ENCODE measurements around the gene SERTM2.
"Not testable (repeated sequence)": the region's sequence is repeated elsewhere in the genome, so short reads cannot be mapped to it uniquely, and the experiment has no call there.

Gene SERTM2
- total RNA-seq: 0 reads per million in 2 donors

DNA sequence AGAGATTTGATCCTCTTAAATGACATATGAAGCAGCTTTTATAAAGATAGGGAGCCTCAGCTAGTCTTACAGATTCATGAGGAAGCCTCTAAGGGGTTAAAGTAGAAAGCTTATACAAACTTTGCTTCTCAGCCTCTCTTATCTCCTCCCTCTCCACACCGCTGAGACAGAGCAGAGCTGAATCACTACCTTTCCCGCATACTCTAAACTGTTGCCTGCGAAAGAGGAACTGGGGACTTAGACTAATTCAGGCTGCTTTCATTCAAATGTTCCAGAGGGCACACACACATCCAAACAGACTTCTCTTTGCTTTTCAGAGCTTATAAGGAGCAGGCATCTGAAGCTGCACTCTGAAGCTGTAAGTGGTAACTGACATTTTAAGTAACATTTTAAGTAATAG lies at the start of gene SERTM2:
Gene SERTM2 (plus strand): TSS at position 169 of the 400 bp plus-strand sequence. CDS start 7,213 bp downstream, outside the sequence.
- DNase-seq: no peak

DNA sequence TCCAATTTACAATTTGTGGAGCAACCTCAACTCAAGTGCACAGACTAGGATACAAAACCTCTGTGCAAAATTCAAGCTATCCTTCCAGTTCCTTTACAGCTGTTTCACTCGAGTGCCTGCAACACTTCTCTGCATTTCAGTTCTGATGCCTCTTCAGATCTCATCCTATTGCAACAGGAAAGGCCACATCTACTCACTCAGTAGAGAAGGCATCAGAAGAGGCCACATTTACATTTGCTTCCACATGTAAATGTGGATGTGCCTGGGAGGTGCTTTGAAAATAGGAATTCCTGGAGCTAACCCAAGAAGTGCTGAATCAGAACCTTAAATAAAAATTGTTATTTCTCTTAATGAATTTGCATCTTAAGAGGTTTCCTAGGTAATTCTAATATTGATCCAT lies 45.8 kb upstream of the SERTM2 start:
- DNase-seq: no peak

DNA sequence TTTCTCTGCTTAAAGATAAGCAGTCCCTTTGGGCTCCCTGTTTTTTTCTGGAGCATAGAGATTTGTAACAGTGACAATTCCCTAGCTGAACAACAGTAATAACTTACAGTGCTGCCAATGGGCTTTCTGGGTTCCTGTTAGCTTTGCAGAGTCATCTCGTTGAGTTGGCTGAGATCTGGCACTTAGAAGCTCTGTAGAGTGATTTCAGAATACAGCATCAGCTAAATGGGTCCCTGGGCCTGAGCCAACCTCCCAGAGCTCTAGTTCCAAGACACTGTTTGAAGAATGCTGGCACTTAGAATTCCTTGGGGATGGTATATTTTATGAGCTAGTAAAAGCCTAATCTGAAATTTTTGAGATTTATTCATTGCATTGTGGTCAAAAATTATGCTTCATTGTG lies 43.5 kb upstream of the SERTM2 start:
- DNase-seq: no peak

DNA sequence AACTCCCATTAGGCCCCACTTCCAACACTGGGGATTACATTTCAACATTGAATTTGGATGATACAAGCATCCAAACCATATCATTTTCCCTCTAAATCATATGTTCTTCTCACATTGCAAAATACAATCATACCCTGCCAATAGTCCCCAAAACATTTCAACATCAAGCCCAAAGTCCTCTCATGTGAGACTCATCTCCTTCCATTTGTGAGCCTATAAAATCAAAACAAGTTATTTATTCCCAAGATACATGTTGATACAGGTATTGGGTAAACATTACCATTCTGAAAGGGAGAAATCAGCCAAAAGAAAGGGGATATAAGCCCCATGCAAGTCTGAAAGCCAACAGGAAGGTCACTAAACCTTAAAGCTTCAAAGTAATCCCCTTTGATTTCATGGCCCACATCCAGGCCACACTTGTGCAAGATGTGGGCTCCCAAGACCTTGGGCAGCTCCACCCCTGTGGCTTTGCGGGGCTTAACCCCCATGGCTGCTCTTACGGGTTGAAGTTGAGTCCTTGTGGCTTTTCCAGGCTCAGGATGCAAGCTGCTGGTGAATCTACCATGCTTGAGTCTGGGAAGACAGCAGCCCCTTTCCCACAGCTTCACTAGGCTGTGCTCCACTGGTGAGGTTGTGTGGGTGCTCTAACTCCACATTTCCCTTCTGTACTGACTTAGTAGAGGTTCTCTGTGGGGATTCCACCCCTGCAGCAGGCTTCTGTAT lies 40.6 kb upstream of the SERTM2 start:
- DNase-seq: no peak

DNA sequence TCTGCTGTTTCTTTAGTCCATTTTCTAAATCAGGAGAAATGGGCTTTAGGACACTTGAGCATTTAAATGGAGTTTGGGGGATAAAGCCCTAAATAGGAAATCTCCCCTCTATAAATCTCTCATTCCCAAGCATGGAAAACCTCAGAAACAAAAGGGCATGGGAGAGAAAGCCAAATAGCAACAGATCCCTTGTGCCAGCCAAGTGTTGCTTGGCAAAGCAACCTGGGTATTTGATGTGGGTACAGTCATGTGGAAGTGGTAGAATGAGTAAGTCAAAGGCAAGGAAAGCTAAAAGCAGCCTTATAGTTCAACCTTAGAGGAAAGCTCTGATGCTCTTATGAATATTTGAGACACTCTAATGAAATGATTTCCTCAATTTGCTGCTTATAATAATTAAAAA lies 29.5 kb upstream of the SERTM2 start:
- no peak for DNase-seq

DNA sequence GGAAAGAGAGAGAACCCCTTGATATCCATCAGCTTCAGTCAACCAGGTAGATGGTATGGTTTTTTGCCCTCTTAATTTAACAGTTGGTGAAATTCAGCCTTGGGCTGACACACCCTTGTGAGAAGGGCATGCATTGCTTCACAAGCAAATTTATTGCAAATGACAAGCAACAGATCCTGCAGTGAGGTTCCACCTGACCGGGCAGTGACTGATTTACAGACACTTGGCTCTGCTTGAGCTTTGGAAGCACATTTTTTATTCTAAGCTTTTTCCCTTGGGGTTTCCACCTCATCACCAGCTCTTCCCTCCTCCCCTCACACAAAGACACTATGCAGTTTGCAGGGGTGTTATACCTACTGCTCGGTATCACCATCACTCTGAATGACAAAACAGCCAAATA lies 28.3 kb upstream of the SERTM2 start:
- no peak for DNase-seq

DNA sequence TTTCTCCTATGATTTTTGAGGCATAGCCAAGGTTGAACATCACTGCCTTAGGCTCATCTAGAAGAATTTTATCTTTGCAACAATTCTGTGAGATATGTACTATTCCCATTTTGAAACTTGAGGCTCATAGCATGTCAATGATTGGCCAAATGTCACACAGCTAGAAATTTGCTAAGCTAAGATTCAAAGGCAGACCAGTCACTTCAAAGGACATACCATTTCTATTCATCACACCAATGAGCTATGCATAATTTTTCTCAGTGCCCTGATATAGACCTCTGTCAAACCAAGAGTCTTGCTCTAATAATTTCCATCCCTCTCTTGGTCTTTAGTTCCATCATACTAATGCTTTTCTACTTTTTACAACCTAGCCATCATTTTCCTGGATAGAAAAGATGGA lies 27.6 kb upstream of the SERTM2 start:
- DNase-seq: no peak

DNA sequence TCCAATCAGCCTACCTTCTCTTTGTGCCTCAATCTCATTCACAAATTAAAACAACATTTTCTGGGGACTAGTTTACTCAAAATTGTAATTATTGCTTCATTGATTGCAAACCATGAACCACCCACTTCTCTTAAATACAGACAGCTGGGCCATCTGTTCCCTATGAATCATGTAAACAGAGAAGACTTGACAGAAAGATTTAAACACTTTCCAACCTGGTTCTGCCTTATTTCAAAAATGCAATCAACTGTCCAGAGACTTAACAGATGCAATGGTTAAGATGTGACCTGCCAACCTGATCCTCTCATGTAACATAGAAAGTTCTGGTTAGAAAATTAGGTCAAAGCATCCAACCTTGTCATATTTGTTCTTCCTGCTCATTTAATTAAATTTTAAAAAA lies 20.8 kb upstream of the SERTM2 start:
- no peak for DNase-seq

DNA sequence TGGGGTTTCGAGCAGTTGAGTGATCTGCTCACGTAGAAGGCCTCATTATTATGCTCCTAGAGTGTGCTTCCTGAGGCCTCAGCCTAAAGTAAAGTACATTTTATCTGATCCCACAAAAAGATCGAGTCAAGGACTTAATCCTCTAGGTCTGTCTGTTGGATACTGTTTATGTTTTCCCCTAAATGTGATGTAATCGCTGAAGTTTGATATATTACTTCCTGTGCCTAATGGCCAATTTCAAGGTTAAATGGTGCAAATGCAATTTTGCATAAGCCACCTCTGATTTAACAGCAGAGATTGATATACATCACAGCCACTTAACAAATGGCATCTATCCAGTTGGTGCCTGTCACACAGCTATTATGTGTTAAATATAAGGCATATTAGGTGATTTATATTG lies 19.4 kb upstream of the SERTM2 start:
- no peak for DNase-seq

DNA sequence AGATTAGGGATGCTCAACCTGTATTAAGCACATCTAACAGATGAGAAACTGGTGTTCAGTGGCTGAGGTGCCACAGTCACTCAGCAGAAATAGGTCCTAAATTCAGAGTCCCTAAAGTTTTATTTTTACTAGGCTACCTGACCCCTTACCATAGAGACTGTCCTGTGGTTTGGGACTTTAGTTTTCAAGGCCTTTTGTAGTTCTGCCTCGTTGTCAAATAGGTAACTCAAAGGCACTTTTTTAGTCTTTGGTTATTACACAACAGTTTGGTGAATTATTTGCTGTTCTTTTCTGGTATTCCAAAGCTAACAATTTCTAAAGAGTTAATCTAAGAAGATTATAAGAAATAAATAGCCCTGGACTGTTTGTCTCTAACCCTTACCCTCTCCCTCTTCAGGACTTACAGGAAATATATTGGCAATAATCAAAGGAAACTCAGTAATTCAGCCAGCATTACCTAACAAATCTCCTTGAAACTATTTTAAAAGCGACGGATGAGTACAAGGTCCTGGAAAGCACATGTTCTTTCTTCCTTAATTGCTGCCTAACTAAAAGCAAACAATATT lies 12.8 kb upstream of the SERTM2 start:
- DNase-seq: no peak

DNA sequence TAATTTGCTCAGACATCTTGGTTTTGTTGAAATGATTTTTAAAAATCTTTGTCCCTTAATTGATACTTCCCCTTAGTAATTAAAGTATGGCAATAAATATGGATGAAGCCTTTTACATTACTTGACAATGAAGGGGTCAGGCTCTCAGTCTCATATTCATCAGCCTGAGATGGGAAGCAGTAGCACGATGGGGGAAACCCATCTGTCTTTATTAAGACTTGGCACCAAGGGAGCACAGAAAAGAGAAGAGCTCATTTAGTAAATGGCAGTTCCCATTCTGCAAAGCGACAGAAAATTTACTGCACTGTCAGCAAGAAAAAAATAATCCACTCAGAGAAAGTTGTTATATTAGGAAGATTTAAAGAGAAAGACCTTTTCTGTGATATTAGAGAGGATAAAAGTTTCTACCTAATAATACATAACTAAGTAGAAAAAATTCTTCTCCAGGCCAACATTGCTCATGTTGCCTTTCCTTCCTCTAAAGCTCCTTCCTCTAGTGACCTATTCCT lies 7.9 kb upstream of the SERTM2 start:
- DNase-seq: no peak

DNA sequence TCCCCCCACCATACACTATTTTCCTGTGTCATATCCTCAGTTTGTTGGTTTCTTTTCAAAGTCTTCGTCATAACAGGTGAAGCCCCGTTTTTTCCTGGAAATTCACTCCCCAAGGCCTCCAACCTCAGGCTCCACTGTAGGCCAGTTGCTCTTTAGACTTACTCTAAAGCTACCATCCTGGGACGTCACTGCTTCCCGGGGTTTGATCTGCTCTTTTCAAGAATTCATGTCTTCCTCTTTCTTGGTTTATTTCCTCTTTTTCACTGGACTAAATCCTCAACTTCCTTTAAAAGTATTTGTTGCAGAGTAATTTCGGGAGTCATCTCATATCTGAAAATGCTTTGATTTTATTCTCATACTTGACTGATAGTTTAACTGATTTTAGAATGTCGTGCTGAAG lies 6.5 kb upstream of the SERTM2 start:
- no peak for DNase-seq

DNA sequence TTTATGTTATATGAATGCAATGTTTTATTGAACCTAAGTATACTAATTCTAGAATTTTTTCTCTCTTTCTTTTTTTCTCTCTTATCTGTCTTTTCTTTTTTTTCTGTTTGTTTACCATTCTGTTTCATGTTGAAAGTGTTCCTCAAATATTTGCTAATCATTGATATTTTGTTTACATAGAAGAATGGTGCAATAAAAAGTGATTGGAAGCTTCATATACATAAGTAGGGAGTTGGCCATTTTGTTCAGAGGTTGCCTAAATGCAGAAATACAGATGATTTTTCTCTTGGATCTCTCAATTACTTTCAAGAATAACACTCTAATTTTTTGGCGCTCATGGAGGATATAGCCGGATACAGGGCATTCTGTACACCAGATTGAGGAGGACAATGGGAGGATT lies 5.7 kb upstream of the SERTM2 start:
- DNase-seq: no peak

DNA sequence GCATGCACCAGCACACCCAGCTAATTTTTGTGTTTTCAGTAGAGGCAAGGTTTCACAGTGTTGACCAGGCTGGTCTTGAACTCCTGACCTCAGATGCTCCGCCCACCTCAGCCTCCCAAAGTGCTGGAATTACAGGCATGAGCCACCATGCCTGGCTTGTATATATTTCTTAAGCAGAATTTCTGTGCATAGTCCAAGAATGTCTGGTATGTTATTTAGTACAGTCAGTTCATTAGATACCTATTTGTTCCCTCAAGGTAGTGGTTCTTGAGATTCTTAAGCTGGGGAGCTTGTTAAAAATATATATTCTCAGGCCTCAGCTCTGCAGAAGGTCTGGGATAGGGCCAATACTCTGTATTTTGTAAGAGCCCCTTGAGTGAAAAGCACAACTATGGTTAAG lies 4.6 kb upstream of the SERTM2 start:
- no peak for DNase-seq

DNA sequence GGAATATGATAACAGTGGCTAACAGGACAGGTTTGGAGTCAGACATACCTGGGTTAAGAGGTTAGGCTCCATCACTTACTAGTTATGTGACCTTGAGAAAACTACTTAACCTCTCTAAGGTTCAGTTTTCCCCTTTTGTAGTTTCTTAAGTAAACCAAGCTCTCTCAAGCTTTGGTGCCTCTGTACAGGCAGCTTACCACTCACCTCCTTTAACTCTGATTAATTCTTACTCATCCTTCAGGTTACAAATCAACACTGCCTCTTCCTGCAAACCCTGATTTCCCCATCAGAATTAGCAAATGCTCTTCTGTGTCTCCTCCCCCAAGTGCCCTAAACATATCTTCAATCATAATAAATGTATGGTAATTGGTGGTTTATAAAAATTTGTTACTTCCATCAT lies 3.5 kb upstream of the SERTM2 start:
- DNase-seq: no peak

DNA sequence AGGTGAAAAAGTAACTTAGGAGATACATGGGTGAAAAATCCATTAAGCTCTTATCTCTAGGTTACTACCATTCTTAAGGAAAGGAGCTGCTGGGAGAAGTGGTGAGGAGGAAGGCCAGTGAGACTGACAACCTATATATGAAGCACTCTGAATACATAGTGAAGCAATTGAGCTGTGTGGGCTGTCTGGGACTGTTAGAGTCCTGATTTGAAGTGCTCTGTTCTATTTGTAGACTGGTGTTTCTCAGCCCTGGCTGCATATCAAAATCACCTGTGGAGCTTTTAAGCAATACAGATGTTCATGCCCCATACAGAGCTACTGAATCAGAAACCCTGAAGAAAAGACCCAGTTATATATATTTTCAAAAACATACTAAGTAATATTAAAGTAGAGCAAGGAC lies 3.9 kb downstream of the SERTM2 start:
- no peak for DNase-seq

DNA sequence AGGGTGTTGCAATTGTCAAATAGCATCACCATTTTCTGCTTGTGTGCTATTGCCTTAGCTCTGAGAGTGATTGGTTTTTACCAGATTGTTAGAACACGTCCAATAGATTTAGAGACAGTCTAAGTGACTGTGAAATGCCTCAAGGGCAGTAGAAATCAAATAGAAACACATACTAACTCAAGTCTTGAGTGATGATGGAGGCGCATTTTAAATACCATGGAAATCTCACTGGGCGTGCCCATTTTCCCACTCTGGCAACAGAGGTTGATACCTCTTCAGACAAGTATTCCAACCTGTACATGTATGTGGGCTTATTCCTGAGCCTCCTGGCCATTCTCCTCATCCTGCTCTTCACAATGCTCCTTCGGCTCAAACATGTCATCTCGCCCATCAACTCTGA lies 7.2 kb downstream of the SERTM2 start:
- no peak for DNase-seq

DNA sequence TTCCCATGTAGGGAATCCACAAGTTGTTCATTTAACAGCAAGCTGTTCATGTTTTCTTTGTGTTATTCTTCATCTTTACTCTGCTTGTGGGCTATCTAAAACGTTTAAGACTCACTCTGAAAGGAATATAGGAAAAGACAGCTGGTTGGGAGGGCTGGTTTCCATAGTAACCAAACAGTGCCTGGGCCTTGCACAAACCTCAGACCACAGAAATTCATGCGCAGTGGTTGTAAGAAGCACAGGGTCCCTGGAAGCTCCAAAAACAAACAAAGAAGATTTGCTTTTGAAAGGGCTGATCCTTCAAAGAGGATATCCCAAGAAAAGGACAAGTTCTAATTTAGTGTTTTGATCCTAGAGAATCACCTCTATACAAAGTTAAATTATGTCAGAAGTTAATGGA lies 7.8 kb downstream of the SERTM2 start:
- no peak for DNase-seq

DNA sequence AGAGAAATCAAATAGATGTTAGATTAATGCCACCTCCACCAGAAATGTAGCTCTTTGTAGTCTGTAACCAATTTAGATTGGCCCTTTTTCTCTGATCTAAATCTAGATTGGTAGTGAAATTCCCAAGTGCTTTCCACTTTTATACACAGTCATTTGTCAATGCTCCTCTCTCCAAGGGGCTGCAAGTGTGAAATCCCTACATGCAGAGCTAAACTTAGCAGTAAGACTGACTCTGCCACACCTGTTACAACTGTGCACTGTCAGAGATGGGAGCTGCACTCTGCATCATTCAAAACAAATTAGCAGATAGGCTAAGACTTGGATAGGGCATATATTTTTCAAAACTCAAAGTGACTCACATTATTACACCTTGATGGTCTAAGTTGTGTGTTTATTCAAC lies 9.1 kb downstream of the SERTM2 start:
- DNase-seq: no peak

DNA sequence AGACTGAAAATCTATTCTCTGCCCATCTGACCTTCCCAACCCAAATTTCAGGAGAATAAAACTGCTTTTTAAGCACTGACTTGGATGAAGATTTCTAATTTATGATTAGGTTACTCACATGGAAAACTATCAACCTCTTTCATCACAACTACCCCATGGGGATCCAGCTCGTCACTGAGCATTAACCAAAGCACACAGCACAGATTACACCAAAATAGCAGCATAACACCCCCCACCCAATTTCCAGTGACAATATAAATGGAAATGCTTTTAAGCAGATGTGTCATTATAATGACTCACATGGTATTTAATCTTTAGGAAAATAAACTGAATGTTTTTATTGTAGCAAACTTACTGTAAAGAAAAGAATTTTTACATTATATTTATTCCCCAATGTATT lies 9.7 kb downstream of the SERTM2 start:
- no peak for DNase-seq

DNA sequence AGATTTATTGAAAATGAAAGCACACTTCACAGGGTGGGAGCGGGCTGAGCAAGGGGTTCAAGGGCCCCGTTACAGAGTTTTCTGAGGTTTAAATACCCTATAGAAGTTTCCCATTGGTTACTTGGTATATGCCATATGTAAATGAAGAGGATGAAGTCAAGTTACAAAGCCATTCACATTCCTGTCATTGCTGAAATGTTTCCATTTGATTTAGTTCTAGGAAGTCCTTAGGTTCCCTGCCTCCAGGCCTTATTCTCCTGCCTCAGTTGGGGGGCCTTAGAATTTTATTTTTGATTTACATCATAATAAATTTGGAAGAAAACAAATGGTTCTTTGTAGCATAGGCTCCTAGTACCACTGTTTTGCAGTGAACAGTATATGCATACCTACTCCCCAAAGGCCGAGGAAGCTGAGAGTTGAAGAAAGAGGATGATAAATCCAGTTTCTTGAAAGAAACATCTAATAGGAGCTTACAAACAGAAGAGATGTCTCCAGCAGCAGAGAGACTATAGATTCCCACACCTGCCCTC lies 31.8 kb downstream of the SERTM2 start:
- no peak for DNase-seq

DNA sequence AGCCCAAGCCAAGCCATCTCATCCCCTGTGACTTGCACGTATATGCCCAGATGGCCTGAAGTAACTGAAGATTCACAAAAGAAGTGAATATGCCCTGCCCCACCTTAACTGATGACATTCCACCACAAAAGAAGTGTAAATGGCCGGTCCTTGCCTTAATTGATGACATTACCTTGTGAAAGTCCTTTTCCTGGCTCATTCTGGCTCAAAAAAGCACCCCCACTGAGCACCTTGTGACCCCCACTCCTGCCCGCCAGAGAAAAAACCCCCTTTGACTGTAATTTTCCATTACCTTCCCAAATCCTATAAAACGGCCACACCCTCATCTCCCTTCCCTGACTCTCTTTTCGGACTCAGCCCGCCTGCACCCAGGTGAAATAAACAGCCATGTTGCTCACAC lies 37.8 kb downstream of the SERTM2 start:
- DNase-seq: not testable (repeated sequence)

DNA sequence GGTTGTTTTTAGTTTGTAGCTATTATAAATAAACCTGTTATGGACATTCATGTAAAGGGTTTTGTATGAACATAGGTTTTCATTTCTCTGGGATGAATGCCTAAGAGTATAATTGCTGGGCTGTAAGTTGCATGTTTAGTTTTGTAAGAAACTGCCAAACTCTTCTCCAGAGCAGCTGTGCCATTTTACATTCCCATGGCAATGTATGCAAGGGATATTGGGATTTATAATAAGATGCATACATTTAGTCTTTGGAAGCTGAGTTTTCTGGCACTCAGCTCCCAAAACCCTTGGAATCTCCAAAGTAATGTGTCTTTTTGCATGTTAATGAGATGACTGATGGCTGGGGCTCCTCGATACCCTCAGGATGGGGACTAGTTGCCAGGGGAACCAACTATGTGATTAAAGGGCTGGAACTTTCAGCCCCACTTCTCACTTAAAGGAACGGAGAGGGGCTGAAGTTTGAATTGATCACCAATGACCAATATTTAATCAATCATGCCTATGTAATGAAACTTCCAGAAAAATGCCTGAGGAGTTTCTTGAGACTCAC lies 44.0 kb downstream of the SERTM2 start:
- DNase-seq: no peak

DNA sequence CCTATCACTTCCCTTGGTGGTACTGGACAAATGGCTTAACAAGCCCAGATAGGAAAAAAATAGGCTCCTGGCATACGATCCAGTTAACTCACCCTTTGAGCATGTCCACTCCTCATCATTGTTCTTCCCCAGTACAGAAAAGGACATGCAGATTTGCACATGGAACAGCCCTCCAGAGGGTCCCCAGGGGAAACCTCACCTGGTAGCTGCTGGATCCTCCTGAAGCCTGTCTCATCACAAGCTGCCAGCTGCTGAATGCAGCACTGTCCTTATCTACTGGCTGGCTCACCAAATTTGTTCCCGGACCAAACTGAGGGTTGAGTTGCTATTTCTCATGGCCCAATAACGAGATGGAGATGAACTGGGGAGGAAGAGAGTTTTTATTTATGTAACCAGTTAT lies 49.4 kb downstream of the SERTM2 start:
- DNase-seq: no peak

Data from activated gamma-delta T cell (primary cell).